AG09319 (cell line): ENCODE data around the gene GSG1L2.

Experiments
- DNase-seq: peaks from one replicate; pipeline ENCODE4 v3.0.0-alpha.2; 2010; ENCODE audit warnings: low read depth; ENCODE audit errors: extremely low read depth
- TF ChIP-seq, protein P1 (sequence below): IDR thresholded peaks from 2 replicates; pipeline ENCODE4 v1.5.1; 2011; ENCODE audit warnings: low read depth, mild to moderate bottlenecking, inconsistent platforms, low read length, moderate library complexity

Gene GSG1L2

DNA sequence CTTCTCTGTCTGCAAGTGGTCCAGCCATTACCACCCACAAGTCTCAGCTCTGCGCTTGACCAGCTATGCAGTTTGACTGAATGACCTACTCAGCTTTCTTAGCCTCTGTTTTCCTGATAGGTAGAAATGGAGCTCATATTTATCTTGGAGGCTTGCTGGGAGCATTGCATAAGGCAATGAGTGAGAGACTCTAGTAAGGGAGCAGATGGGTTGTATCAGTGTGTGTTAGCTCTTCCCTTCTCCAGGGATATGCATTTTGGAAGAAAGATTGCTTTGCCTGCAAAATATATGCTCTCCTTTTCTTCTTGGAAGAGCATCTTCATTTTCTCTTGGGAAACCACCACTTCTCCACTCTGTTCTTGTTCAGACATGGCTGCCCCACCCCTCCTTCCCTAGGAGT is 56.6 kb downstream of the GSG1L2 start:
- TF ChIP-seq, protein P1, sequence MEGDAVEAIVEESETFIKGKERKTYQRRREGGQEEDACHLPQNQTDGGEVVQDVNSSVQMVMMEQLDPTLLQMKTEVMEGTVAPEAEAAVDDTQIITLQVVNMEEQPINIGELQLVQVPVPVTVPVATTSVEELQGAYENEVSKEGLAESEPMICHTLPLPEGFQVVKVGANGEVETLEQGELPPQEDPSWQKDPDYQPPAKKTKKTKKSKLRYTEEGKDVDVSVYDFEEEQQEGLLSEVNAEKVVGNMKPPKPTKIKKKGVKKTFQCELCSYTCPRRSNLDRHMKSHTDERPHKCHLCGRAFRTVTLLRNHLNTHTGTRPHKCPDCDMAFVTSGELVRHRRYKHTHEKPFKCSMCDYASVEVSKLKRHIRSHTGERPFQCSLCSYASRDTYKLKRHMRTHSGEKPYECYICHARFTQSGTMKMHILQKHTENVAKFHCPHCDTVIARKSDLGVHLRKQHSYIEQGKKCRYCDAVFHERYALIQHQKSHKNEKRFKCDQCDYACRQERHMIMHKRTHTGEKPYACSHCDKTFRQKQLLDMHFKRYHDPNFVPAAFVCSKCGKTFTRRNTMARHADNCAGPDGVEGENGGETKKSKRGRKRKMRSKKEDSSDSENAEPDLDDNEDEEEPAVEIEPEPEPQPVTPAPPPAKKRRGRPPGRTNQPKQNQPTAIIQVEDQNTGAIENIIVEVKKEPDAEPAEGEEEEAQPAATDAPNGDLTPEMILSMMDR: no peak

DNA sequence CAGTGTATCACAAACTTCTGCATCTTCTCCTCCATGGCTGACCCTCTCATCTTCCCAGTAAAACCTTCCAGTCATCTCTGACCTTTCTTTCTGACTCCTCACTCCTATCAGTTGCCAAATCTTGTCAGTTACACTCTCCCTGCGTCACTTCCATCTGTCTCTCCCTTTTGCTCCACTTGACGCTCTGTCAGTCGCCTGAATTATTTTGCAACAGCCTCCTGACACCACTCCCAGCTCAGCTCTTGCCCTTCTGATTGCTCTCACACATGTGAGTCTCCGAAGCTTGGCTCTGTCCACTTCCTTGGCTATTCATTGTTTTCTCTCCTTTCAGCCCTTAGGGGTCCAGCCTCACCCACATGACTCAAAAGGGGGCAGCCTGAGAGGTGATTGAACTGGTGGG is 58.2 kb downstream of the GSG1L2 start:
- no peak for DNase-seq
- TF ChIP-seq, protein P1: no peak

More for the DNA sequence above, 56.6 kb downstream of the GSG1L2 start:
- DNase-seq: no peak

DNA sequence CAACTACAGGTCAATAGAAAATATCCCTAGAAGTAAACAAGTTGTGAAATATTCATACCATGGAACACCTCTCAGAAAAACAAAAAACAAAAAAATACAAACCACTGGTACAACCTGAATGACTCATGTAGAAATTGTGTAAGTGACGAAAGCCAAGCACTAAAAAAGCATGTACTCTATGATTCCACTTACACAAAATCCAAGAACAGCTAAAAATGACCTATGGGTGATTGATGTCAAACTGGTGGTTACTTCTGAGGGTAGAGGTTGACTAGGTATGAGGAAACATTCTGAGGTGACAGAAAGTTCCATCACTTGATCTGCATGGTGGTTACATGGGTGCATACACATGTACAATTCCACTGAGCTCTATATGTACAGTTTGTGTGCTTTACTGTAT is 61.6 kb downstream of the GSG1L2 start:
- TF ChIP-seq, protein P1: no peak
- no peak for DNase-seq

DNA sequence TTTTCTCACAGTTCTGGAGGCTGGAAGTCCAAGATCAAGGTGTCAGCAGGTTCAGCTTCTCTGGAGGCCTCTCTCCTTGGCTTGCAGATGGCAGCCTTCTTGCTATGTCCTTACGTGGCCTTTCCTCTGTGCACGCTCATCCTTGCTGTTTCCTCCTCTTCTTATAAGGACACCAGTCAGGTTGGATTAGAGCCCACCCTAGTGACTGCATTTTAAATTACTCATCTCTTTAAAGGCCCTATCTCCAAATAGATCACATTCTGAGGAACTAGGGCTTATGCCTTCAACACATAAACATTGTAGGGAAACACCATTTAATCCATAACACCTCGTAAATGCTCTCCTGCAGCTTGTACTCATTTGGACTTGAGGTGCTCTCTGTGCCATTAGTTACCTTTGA is 66.8 kb downstream of the GSG1L2 start:
- no peak for DNase-seq
- TF ChIP-seq, protein P1: no peak
